Type B pancreatic cell (in vitro differentiated cells): ENCODE data around the gene UTF1. TPM values are rescaled to one million over a fixed set of nuclear protein-coding genes. Genes with fewer than 3 reads are reported as not detected.

Experiments used
- DNase-seq: peaks from one replicate; pipeline ENCODE4 v3.0.0; 2021; ENCODE audit warnings: mixed read lengths; ENCODE audit not compliant: unreplicated experiment; ENCODE audit errors: extremely low spot score
- H3K27ac Mint-ChIP-seq: 2 replicates; pipeline ENCODE4 v1.8.0; 2021; ENCODE audit warnings: mild to moderate bottlenecking, mixed read lengths
- H3K27me3 Mint-ChIP-seq: 2 replicates; pipeline ENCODE4 v1.8.0; 2021; ENCODE audit warnings: mixed read lengths
- H3K36me3 Mint-ChIP-seq: 2 replicates; pipeline ENCODE4 v1.8.0; 2021; ENCODE audit warnings: mixed read lengths
- H3K4me1 Mint-ChIP-seq: one replicate; pipeline ENCODE4 v1.8.0; 2021; ENCODE audit warnings: mixed read lengths; ENCODE audit not compliant: unreplicated experiment
- H3K4me3 Mint-ChIP-seq: 2 replicates; pipeline ENCODE4 v1.8.0; 2021; ENCODE audit warnings: mild to moderate bottlenecking, mixed read lengths
- H3K9me3 Mint-ChIP-seq: 2 replicates; pipeline ENCODE4 v1.8.0; 2021; ENCODE audit warnings: mixed read lengths
- CTCF ChIP-seq: fragments of 200-600 bp; sonication (generic); conservative IDR thresholded peaks from 2 replicates; pipeline ENCODE4 v1.5.0; 2021; ENCODE audit warnings: antibody characterized with exemption, mild to moderate bottlenecking
- total RNA-seq: library from RNA; stranded (reverse); gene quantifications from 2 replicates; pipeline ENCODE4 v1.2.1, GENCODE V29; 2021; ENCODE audit warnings: low replicate concordance

The UTF1 gene
- total RNA-seq, 1 donor from 2014 or later, result not detected

- no peak overlapping the region for H3K4me3 Mint-ChIP-seq
- no peaks in the 10 kb centered on the region for H3K27me3 Mint-ChIP-seq
- no peaks in the 10 kb centered on the region for H3K4me1 Mint-ChIP-seq
- H3K27ac Mint-ChIP-seq, result no peak overlapping the region
- no peaks in the 10 kb centered on the region for H3K9me3 Mint-ChIP-seq
- no peaks in the 10 kb centered on the region for H3K36me3 Mint-ChIP-seq
- TF ChIP-seq CTCF, result no peak
- no peak for DNase-seq
Observed at GRCh38 chr10:133204226-133205015, 25.6 kb upstream of the UTF1 start.

- no peak for TF ChIP-seq CTCF
- no peaks in the 10 kb centered on the region for H3K27me3 Mint-ChIP-seq
- DNase-seq, result no peak
- no peaks in the 10 kb centered on the region for H3K9me3 Mint-ChIP-seq
- H3K4me1 Mint-ChIP-seq, result no peaks in the 10 kb centered on the region
- H3K4me3 Mint-ChIP-seq, result no peak overlapping the region
- H3K27ac Mint-ChIP-seq, result no peak overlapping the region
- H3K36me3 Mint-ChIP-seq, result no peaks in the 10 kb centered on the region
Observed at GRCh38 chr10:133205146-133205545, 24.9 kb upstream of the UTF1 start.

- Mint-ChIP-seq H3K36me3 (no peaks in the 10 kb centered on the region), H3K9me3 (no peaks in the 10 kb centered on the region), H3K4me1 (no peaks in the 10 kb centered on the region), H3K4me3 (no peak overlapping the region), H3K27me3 (no peaks in the 10 kb centered on the region), H3K27ac (no peak overlapping the region)
- no peak for TF ChIP-seq CTCF
- DNase-seq, result no peak
Observed at GRCh38 chr10:133206356-133207040, 23.5 kb upstream of the UTF1 start.

GRCh38 chr10:133207041-133207600 is 22.9 kb upstream of the UTF1 start:
- TF ChIP-seq CTCF, result no peak
- Mint-ChIP-seq H3K9me3 (no peaks in the 10 kb centered on the region), H3K27ac (no peak overlapping the region), H3K4me3 (no peak overlapping the region), H3K36me3 (no peaks in the 10 kb centered on the region), H3K27me3 (no peaks in the 10 kb centered on the region), H3K4me1 (no peaks in the 10 kb centered on the region)
- no peak for DNase-seq

- Mint-ChIP-seq H3K4me3 (no peak overlapping the region), H3K9me3 (no peaks in the 10 kb centered on the region), H3K4me1 (no peaks in the 10 kb centered on the region), H3K27ac (no peak overlapping the region), H3K27me3 (no peaks in the 10 kb centered on the region), H3K36me3 (no peaks in the 10 kb centered on the region)
- no peak for DNase-seq
- TF ChIP-seq CTCF, result no peak
Observed at GRCh38 chr10:133207627-133208026, 22.4 kb upstream of the UTF1 start.
